ENCODE data around the gene RARS1. TPM values are rescaled to one million over a fixed set of nuclear protein-coding genes. Genes with fewer than 3 reads are reported as not detected.
A peak's percentile ranks its signal among the peaks of the same experiment; 100 is the strongest.

The RARS1 gene
- total RNA-seq, 1 donor from 2014 or later: 139 TPM

DNA sequence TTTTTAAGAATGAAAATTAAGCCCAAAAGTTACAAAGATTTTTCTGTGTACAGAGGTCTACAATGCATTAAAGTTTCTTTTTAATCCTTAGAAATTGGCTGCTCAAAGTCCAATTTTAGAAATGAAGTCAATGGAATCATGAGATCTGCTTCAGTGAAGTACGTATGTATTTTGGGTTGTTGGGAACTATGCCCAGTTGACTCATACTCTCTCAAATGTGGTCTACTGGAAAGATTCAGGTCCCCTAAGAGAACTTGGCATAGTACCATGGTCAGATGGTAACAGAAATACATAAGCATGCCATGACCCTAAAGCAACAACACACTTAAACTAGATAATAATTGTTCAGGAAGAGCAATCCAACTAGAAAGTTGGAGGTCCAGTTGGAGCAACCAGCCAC is 65.9 kb downstream of the RARS1 start:
- Histone ChIP-seq H3K4me3 (ENCODE audit: insufficient read depth, low read depth, low read length) (no peak overlapping the region), H3K9ac (ENCODE audit: low read length) (no peak overlapping the region), H3K79me2 (ENCODE audit: insufficient read depth, low read length) (peaks cover 33% of the 10 kb centered on the region), H3K27me3 (ENCODE audit: insufficient read depth, low read length) (no peaks in the 10 kb centered on the region), H3K27ac (ENCODE audit: low read depth, low read length) (peak overlapping the region; percentile 35), H3K4me2 (ENCODE audit: low read length) (no peak overlapping the region), H3K9me3 (ENCODE audit: insufficient read depth, low read depth, low read length) (no peaks in the 10 kb centered on the region), H4K20me1 (ENCODE audit: insufficient read depth, low read length) (peaks cover 45% of the 10 kb centered on the region), H3K36me3 (ENCODE audit: insufficient read depth, low read length) (peaks cover 21% of the 10 kb centered on the region), H2AFZ (ENCODE audit: low read depth, low read length) (no peak overlapping the region), H3K4me1 (ENCODE audit: insufficient read depth, low read length) (peaks cover 5% of the 10 kb centered on the region)
- Mint-ChIP-seq H3K4me3 (ENCODE audit: unreplicated experiment) (no peak overlapping the region), H3K4me1 (ENCODE audit: low read depth, unreplicated experiment) (no peaks in the 10 kb centered on the region), H3K36me3 (ENCODE audit: low read depth, unreplicated experiment) (peaks cover 15% of the 10 kb centered on the region), H3K27ac (ENCODE audit: unreplicated experiment) (no peak overlapping the region), H3K9me3 (ENCODE audit: unreplicated experiment) (no peaks in the 10 kb centered on the region), H3K27me3 (ENCODE audit: low read depth, unreplicated experiment) (no peaks in the 10 kb centered on the region)
- DNase-seq (ENCODE audit: low read depth) (peak; percentile 97), FAIRE-seq (peak; percentile 13)
- no peak for TF ChIP-seq EZH2 (IDR thresholded peaks at IDR 0.05; ENCODE audit: insufficient read depth, low read length)
- TF ChIP-seq, protein P1, sequence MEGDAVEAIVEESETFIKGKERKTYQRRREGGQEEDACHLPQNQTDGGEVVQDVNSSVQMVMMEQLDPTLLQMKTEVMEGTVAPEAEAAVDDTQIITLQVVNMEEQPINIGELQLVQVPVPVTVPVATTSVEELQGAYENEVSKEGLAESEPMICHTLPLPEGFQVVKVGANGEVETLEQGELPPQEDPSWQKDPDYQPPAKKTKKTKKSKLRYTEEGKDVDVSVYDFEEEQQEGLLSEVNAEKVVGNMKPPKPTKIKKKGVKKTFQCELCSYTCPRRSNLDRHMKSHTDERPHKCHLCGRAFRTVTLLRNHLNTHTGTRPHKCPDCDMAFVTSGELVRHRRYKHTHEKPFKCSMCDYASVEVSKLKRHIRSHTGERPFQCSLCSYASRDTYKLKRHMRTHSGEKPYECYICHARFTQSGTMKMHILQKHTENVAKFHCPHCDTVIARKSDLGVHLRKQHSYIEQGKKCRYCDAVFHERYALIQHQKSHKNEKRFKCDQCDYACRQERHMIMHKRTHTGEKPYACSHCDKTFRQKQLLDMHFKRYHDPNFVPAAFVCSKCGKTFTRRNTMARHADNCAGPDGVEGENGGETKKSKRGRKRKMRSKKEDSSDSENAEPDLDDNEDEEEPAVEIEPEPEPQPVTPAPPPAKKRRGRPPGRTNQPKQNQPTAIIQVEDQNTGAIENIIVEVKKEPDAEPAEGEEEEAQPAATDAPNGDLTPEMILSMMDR (IDR thresholded peaks at IDR 0.05; ENCODE audit: insufficient read depth, low read depth, low read length): no peak

GRCh38 chr5:168553377-168554130 is 67.3 kb downstream of the RARS1 start:
- Mint-ChIP-seq H3K27me3 (ENCODE audit: low read depth, unreplicated experiment) (no peaks in the 10 kb centered on the region), H3K27ac (ENCODE audit: unreplicated experiment) (no peak overlapping the region), H3K36me3 (ENCODE audit: low read depth, unreplicated experiment) (peaks cover 15% of the 10 kb centered on the region), H3K9me3 (ENCODE audit: unreplicated experiment) (no peaks in the 10 kb centered on the region), H3K4me3 (ENCODE audit: unreplicated experiment) (no peak overlapping the region), H3K4me1 (ENCODE audit: low read depth, unreplicated experiment) (no peaks in the 10 kb centered on the region)
- Histone ChIP-seq H3K79me2 (ENCODE audit: insufficient read depth, low read length) (peaks cover 30% of the 10 kb centered on the region), H3K9me3 (ENCODE audit: insufficient read depth, low read depth, low read length) (no peaks in the 10 kb centered on the region), H4K20me1 (ENCODE audit: insufficient read depth, low read length) (peaks cover 39% of the 10 kb centered on the region), H3K4me3 (ENCODE audit: insufficient read depth, low read depth, low read length) (no peak overlapping the region), H3K27me3 (ENCODE audit: insufficient read depth, low read length) (no peaks in the 10 kb centered on the region), H3K9ac (ENCODE audit: low read length) (no peak overlapping the region), H2AFZ (ENCODE audit: low read depth, low read length) (no peak overlapping the region), H3K4me1 (ENCODE audit: insufficient read depth, low read length) (peaks cover 5% of the 10 kb centered on the region), H3K4me2 (ENCODE audit: low read length) (no peak overlapping the region), H3K36me3 (ENCODE audit: insufficient read depth, low read length) (peaks cover 23% of the 10 kb centered on the region), H3K27ac (ENCODE audit: low read depth, low read length) (no peak overlapping the region)
- TF ChIP-seq, protein P1 (IDR thresholded peaks at IDR 0.05; ENCODE audit: insufficient read depth, low read depth, low read length): no peak
- TF ChIP-seq EZH2 (IDR thresholded peaks at IDR 0.05; ENCODE audit: insufficient read depth, low read length): no peak
- no peak for FAIRE-seq
- no peak for DNase-seq (ENCODE audit: low read depth)

DNA sequence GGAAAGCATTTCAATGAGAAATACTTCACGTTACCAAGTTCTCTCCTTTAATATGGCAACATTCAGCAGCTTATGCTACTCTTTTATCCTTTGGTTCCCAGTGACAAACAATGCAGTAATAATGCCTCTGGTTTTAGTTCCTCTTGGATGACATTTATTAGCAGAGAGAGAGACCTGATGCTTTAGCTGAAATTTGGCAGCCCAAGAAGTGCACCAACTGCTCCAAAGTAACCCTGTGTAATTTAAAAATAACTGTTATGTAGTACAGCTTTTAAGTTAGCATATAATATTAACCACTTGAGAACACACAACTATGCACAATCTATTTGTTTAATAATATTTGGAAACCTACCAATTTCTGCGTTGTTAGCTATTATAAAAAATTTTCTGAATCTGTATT is 71.1 kb downstream of the RARS1 start:
- no peak overlapping the region for H3K4me3 Mint-ChIP-seq (ENCODE audit: unreplicated experiment)
- H3K27me3 ChIP-seq (ENCODE audit: insufficient read depth, low read length): no peaks in the 10 kb centered on the region
- H3K36me3 Mint-ChIP-seq (ENCODE audit: low read depth, unreplicated experiment): peaks cover 11% of the 10 kb centered on the region
- no peak overlapping the region for H3K9ac ChIP-seq (ENCODE audit: low read length)
- no peak for DNase-seq (ENCODE audit: low read depth)
- no peak for TF ChIP-seq EZH2 (IDR thresholded peaks at IDR 0.05; ENCODE audit: insufficient read depth, low read length)
- TF ChIP-seq, protein P1 (IDR thresholded peaks at IDR 0.05; ENCODE audit: insufficient read depth, low read depth, low read length): no peak
- peaks cover 3% of the 10 kb centered on the region for H3K4me1 ChIP-seq (ENCODE audit: insufficient read depth, low read length)
- no peaks in the 10 kb centered on the region for H3K9me3 ChIP-seq (ENCODE audit: insufficient read depth, low read depth, low read length)
- H3K4me1 Mint-ChIP-seq (ENCODE audit: low read depth, unreplicated experiment): peaks cover 2% of the 10 kb centered on the region
- no peaks in the 10 kb centered on the region for H3K27me3 Mint-ChIP-seq (ENCODE audit: low read depth, unreplicated experiment)
- no peak overlapping the region for H3K4me3 ChIP-seq (ENCODE audit: insufficient read depth, low read depth, low read length)
- peaks cover 24% of the 10 kb centered on the region for H3K79me2 ChIP-seq (ENCODE audit: insufficient read depth, low read length)
- no peaks in the 10 kb centered on the region for H3K9me3 Mint-ChIP-seq (ENCODE audit: unreplicated experiment)
- H3K4me2 ChIP-seq (ENCODE audit: low read length): no peak overlapping the region
- H4K20me1 ChIP-seq (ENCODE audit: insufficient read depth, low read length): peaks cover 43% of the 10 kb centered on the region
- H3K27ac ChIP-seq (ENCODE audit: low read depth, low read length): no peak overlapping the region
- H3K36me3 ChIP-seq (ENCODE audit: insufficient read depth, low read length): peaks cover 38% of the 10 kb centered on the region
- no peak overlapping the region for H3K27ac Mint-ChIP-seq (ENCODE audit: unreplicated experiment)
- FAIRE-seq: no peak
- H2AFZ ChIP-seq (ENCODE audit: low read depth, low read length): no peak overlapping the region
